HG02759 (cell line): Measurements from ENCODE around the gene RNF217.

Experiments
- ATAC-seq: cut with Tn5 transposase; IDR thresholded peaks from one replicate; pipeline ENCODE4 v1.9.1; 2021; ENCODE audit warnings: mild to moderate bottlenecking, moderate library complexity; ENCODE audit not compliant: unreplicated experiment

The RNF217 gene

GRCh38 chr6:125095580-125096301 is 133.5 kb downstream of the RNF217 start:
- ATAC-seq, result no peak

- ATAC-seq, result no peak
Measured at GRCh38 chr6:125097186-125097585, 134.9 kb downstream of the RNF217 start.

- ATAC-seq, result no peak
Measured at GRCh38 chr6:125098253-125098652, 136.0 kb downstream of the RNF217 start.

GRCh38 chr6:125099211-125100073 is 137.2 kb downstream of the RNF217 start:
- ATAC-seq, result peak; percentile 81

GRCh38 chr6:125100074-125100652 is 137.9 kb downstream of the RNF217 start:
- no peak for ATAC-seq

GRCh38 chr6:125101128-125101527 is 138.9 kb downstream of the RNF217 start:
- no peak for ATAC-seq

- ATAC-seq, result no peak
Measured at GRCh38 chr6:125101631-125102030, 139.4 kb downstream of the RNF217 start.

- no peak for ATAC-seq
Measured at GRCh38 chr6:125102411-125102810, 140.2 kb downstream of the RNF217 start.

GRCh38 chr6:125102891-125103290 is 140.7 kb downstream of the RNF217 start:
- ATAC-seq, result no peak

- ATAC-seq, result no peak
Measured at GRCh38 chr6:125104425-125104824, 142.2 kb downstream of the RNF217 start.

GRCh38 chr6:125107048-125107447 is 144.8 kb downstream of the RNF217 start:
- ATAC-seq, result no peak

GRCh38 chr6:125107896-125108295 is 145.7 kb downstream of the RNF217 start:
- no peak for ATAC-seq

- no peak for ATAC-seq
Measured at GRCh38 chr6:125110056-125110455, 147.8 kb downstream of the RNF217 start.

GRCh38 chr6:125111219-125111983 is 149.2 kb downstream of the RNF217 start:
- ATAC-seq, result no peak

- no peak for ATAC-seq
Measured at GRCh38 chr6:125112934-125113333, 150.7 kb downstream of the RNF217 start.

GRCh38 chr6:125114248-125114858 is 152.1 kb downstream of the RNF217 start:
- ATAC-seq, result peak; percentile 59

GRCh38 chr6:125116170-125116569 is 153.9 kb downstream of the RNF217 start:
- ATAC-seq, result no peak

GRCh38 chr6:125116710-125117109 is 154.5 kb downstream of the RNF217 start:
- ATAC-seq, result no peak

GRCh38 chr6:125117818-125118217 is 155.6 kb downstream of the RNF217 start:
- ATAC-seq, result no peak

- no peak for ATAC-seq
Measured at GRCh38 chr6:125120054-125120590, 157.9 kb downstream of the RNF217 start.
